Lung (tissue), 12 donors: Measurements from ENCODE around the gene TSPEAR. TPM values are rescaled to one million over a fixed set of nuclear protein-coding genes. Genes with fewer than 3 reads are reported as not detected.

Source experiments
- ATAC-seq: fragments of 200-7000 bp; cut with Tn5 transposase; one replicate; pipeline ENCODE4 v1.9.1; 2020; ENCODE audit warnings: moderate number of reproducible peaks; ENCODE audit not compliant: insufficient read depth, low FRiP score
- DNase-seq, 3 donors: peaks; one replicate each; pipeline ENCODE4 v3.0.0-alpha.2; 2013 to 2017
- H3K27ac ChIP-seq, 2 donors: one replicate each; pipeline ENCODE4 v1.5.1; 2013; ENCODE audit warnings: mild to moderate bottlenecking in 2 of 2, moderate library complexity in 2 of 2, control low read depth in 1 of 2, inconsistent platforms in 1 of 2, low read depth in 1 of 2, low read length in 1 of 2
- H3K27me3 ChIP-seq, 3 donors: one replicate each; pipeline ENCODE4 v1.5.1; 2013; ENCODE audit warnings: low read length in 2 of 3; ENCODE audit not compliant: control insufficient read depth in 3 of 3, insufficient read depth in 3 of 3
- H3K36me3 ChIP-seq, 4 donors: one replicate each; pipeline ENCODE4 v1.5.1; 2013; ENCODE audit warnings: low read length in 4 of 4, mild to moderate bottlenecking in 1 of 4, moderate library complexity in 1 of 4; ENCODE audit not compliant: control insufficient read depth in 4 of 4, insufficient read depth in 4 of 4
- H3K4me1 ChIP-seq, 5 donors: one replicate each; pipeline ENCODE4 v1.5.1; 2013; ENCODE audit warnings: low read length in 5 of 5, mild to moderate bottlenecking in 2 of 5, moderate library complexity in 1 of 5; ENCODE audit not compliant: control insufficient read depth in 5 of 5, insufficient read depth in 5 of 5
- H3K4me3 ChIP-seq: one replicate; pipeline ENCODE4 v1.5.1; 2013; ENCODE audit warnings: mild to moderate bottlenecking, control low read depth, moderate library complexity
- H3K9ac ChIP-seq, 2 donors: one replicate each; pipeline ENCODE4 v1.5.1; 2013; ENCODE audit warnings: low read length in 2 of 2, control low read depth in 1 of 2; ENCODE audit not compliant: insufficient read depth in 1 of 2
- H3K9me3 ChIP-seq, 4 donors: one replicate each; pipeline ENCODE4 v1.5.1; 2013; ENCODE audit warnings: low read length in 3 of 4, mild to moderate bottlenecking in 1 of 4, moderate library complexity in 1 of 4; ENCODE audit not compliant: control insufficient read depth in 4 of 4, insufficient read depth in 3 of 4
- WGBS, 2 donors: extraction: QIAGEN DNeasy Blood & Tissue Kit; methylation state at CpG; one replicate each; pipeline ENCODE4 v1.1.7; 2013; 5-methylcytosine and 5-hydroxymethylcytosine counted together
- polyA plus RNA-seq, 2 donors: library from polyadenylated mRNA; stranded (reverse); fragments of 200-250 nt; gene quantifications; one replicate each; pipeline ENCODE4 v1.2.1, GENCODE V29; 2013
- total RNA-seq, 2 donors: library from RNA; depleted of rRNA in 1 of 2; stranded (reverse); fragments of >200 nt in 1 of 2; gene quantifications; one replicate each; pipeline ENCODE4 v1.2.1, GENCODE V29; 2014 to 2021
- TF ChIP-seq, protein P1 (sequence below): IDR thresholded peaks from 2 replicates; pipeline ENCODE4 v1.5.1; 2012; ENCODE audit warnings: mild to moderate bottlenecking; ENCODE audit errors: control extremely low read depth, extremely low read depth
- donor health status: control.
- donor health status: control.
- donor health status: Bipolar disorder and iron deficiency.
- donor health status: healthy.
- donor health status: DM: yes; HTN: yes; CAD: no.

The TSPEAR gene
- total and polyA plus RNA-seq, 4 donors = 0.02 to 2.1 (median 0.27) TPM

DNA sequence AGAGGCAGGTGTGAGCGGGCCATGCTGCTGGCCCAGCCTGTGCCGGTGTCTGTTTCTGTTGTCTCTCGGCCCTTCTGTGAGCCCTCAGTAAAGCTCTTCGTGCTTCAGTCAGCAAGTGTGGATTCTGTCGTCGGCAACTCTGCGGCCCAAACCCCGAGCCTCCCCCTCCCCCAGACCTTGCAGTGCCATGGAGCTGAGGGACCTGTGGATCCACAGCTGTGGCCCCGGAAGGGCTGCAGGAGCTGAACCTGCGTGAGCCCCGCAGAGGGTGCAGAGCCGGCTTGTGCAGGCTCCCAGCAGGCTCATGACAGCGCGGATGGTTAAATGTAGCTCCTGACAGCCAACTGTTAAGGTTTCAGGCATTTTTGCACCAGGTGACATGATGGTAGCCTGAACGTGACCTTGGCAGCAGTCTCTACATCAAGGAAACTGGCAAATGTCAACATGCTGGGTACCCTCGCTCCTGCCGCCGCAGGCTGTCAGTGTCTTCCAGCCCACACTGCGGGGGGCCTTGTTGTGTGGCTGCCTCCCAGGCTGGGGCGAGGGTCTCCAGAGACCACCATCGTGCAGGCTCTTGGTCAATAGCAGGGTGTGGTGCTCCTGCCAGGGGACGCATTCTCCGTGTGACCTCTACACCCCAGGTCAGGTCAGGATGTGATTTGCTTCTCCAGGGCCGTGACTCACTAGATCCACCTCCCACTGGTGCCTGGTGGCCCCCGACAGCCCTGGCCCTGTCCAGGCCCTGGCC lies 249.1 kb downstream of the TSPEAR start:
- Histone ChIP-seq H3K27me3 (no peaks in the 10 kb centered on the region), H3K9me3 (peaks cover 0 to 3% (median 0%) of the 10 kb centered on the region in 4 donors), H3K9ac (no peak overlapping the region), H3K36me3 (peaks cover 0 to 5% (median 0%) of the 10 kb centered on the region in 4 donors), H3K4me3 (no peak overlapping the region), H3K27ac (no peak overlapping the region), H3K4me1 (peaks cover 0 to 9% (median 0%) of the 10 kb centered on the region in 5 donors)
- DNase-seq (peak in 1 of 3 donors; percentile 7), ATAC-seq (no peak)
- WGBS, 2 donors = 92% methylated on average over 25 of the region's 25 CpGs
- TF ChIP-seq, protein P1, sequence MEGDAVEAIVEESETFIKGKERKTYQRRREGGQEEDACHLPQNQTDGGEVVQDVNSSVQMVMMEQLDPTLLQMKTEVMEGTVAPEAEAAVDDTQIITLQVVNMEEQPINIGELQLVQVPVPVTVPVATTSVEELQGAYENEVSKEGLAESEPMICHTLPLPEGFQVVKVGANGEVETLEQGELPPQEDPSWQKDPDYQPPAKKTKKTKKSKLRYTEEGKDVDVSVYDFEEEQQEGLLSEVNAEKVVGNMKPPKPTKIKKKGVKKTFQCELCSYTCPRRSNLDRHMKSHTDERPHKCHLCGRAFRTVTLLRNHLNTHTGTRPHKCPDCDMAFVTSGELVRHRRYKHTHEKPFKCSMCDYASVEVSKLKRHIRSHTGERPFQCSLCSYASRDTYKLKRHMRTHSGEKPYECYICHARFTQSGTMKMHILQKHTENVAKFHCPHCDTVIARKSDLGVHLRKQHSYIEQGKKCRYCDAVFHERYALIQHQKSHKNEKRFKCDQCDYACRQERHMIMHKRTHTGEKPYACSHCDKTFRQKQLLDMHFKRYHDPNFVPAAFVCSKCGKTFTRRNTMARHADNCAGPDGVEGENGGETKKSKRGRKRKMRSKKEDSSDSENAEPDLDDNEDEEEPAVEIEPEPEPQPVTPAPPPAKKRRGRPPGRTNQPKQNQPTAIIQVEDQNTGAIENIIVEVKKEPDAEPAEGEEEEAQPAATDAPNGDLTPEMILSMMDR = no peak

- H3K4me1 ChIP-seq = peaks cover 0 to 9% (median 2%) of the 10 kb centered on the region in 5 donors
- no peak overlapping the region for H3K9ac ChIP-seq
- H3K4me3 ChIP-seq = no peak overlapping the region
- no peaks in the 10 kb centered on the region for H3K27me3 ChIP-seq
- peaks cover 0 to 11% (median under 1%) of the 10 kb centered on the region in 4 donors for H3K36me3 ChIP-seq
- 72 to 86% methylated on average over 15 of the region's 15 CpGs for WGBS, 2 donors
- TF ChIP-seq, protein P1 = no peak
- H3K9me3 ChIP-seq = peaks cover 0 to 3% (median 0%) of the 10 kb centered on the region in 4 donors
- no peak overlapping the region for H3K27ac ChIP-seq
- no peak for ATAC-seq
- peak; percentile 47 to 64 (median 48) for DNase-seq
Observed at GRCh38 chr21:44461464-44462001, 249.8 kb downstream of the TSPEAR start.

- H3K36me3 ChIP-seq = peaks cover 0 to 11% (median under 1%) of the 10 kb centered on the region in 4 donors
- 97 to 98% methylated on average over 8 of the region's 8 CpGs for WGBS, 2 donors
- DNase-seq (peak in 1 of 3 donors; percentile 10), ATAC-seq (no peak)
- H3K9me3 ChIP-seq = peaks cover 0 to 3% (median 0%) of the 10 kb centered on the region in 4 donors
- TF ChIP-seq, protein P1 = no peak
- H3K4me3 ChIP-seq = no peak overlapping the region
- no peak overlapping the region for H3K9ac ChIP-seq
- H3K4me1 ChIP-seq = peaks cover 0 to 13% (median 7%) of the 10 kb centered on the region in 5 donors
- no peaks in the 10 kb centered on the region for H3K27me3 ChIP-seq
- H3K27ac ChIP-seq = no peak overlapping the region
Observed at GRCh38 chr21:44461005-44461404, 250.4 kb downstream of the TSPEAR start.
